Fibroblast of lung (primary cell): ENCODE data around the gene APBB2. TPM values are rescaled to one million over a fixed set of nuclear protein-coding genes. Genes with fewer than 3 reads are reported as not detected.

Experiments used
- DNase-seq, 2 donors: peaks; one replicate each; pipeline versions ENCODE4 v3.0.0 to v3.0.0-alpha.2; 2010; ENCODE audit warnings: low read depth in 2 of 2
- H2AFZ ChIP-seq: 2 replicates; pipeline ENCODE4 v1.5.1; 2012; ENCODE audit warnings: low read length, control low read depth, inconsistent platforms
- H3K27ac ChIP-seq: 2 replicates; pipeline ENCODE4 v1.5.1; 2011; ENCODE audit warnings: low read length, control low read depth; ENCODE audit not compliant: insufficient read depth
- H3K27me3 ChIP-seq: 2 replicates; pipeline ENCODE4 v1.5.1; 2011; ENCODE audit warnings: mild to moderate bottlenecking, low read length; ENCODE audit not compliant: control insufficient read depth, insufficient read depth
- H3K36me3 ChIP-seq: 2 replicates; pipeline ENCODE4 v1.5.1; 2011; ENCODE audit warnings: low read length; ENCODE audit not compliant: control insufficient read depth, insufficient read depth
- H3K4me1 ChIP-seq: 2 replicates; pipeline ENCODE4 v1.5.1; 2011; ENCODE audit warnings: low read length; ENCODE audit not compliant: control insufficient read depth, insufficient read depth; ENCODE audit errors: extremely low read depth
- H3K4me2 ChIP-seq: 2 replicates; pipeline ENCODE4 v1.5.1; 2011; ENCODE audit warnings: low read length, control low read depth; ENCODE audit not compliant: insufficient read depth; ENCODE audit errors: extremely low read depth
- H3K4me3 ChIP-seq, 4 experiments: fragments of 200-600 bp in 1 of 4; sonication (generic) in 1 of 4; replicated peaks in 1 of 4; 2 replicates each; pipeline ENCODE4 v1.5.1; 2011 to 2016; ENCODE audit warnings: low read length in 4 of 4, low read depth in 3 of 4, mild to moderate bottlenecking in 3 of 4, control low read depth in 2 of 4, inconsistent platforms in 1 of 4, mixed read lengths in 1 of 4; ENCODE audit not compliant: insufficient read depth in 1 of 4; ENCODE audit errors: control extremely low read depth in 1 of 4
- H3K79me2 ChIP-seq: 2 replicates; pipeline ENCODE4 v1.5.1; 2012; ENCODE audit warnings: mild to moderate bottlenecking, low read length, inconsistent platforms; ENCODE audit not compliant: control insufficient read depth, insufficient read depth
- H3K9ac ChIP-seq: 2 replicates; pipeline ENCODE4 v1.5.1; 2011; ENCODE audit warnings: mild to moderate bottlenecking, low read length, control low read depth; ENCODE audit not compliant: insufficient read depth
- H3K9me3 ChIP-seq: 2 replicates; pipeline ENCODE4 v1.5.1; 2012; ENCODE audit warnings: low read depth, low read length; ENCODE audit not compliant: control insufficient read depth, insufficient read depth
- H4K20me1 ChIP-seq: 2 replicates; pipeline ENCODE4 v1.5.1; 2011; ENCODE audit warnings: low read length; ENCODE audit not compliant: control insufficient read depth, insufficient read depth; ENCODE audit errors: extremely low read depth
- CTCF ChIP-seq, 2 donors: IDR thresholded peaks in 1 of 2; conservative IDR thresholded peaks in 1 of 2; 1 replicate in 1 of 2; 2 replicates in 1 of 2; pipeline ENCODE4 v1.5.1; 2011 to 2012; ENCODE audit warnings: low read length in 2 of 2, control low read depth in 1 of 2, inconsistent platforms in 1 of 2, low read depth in 1 of 2, mild to moderate bottlenecking in 1 of 2
- EZH2 ChIP-seq: IDR thresholded peaks from 2 replicates; pipeline ENCODE4 v1.5.1; 2012; ENCODE audit warnings: low read length, control low read depth, mild to moderate bottlenecking; ENCODE audit errors: missing control alignments
- polyA plus RNA-seq, 2 donors: library from polyadenylated mRNA; depleted of rRNA in 1 of 2; stranded (reverse) in 1 of 2; unstranded in 1 of 2; fragments of >200 nt; gene quantifications; 2 replicates each; pipeline ENCODE4 v1.2.1, GENCODE V29; 2011 to 2012; ENCODE audit warnings: missing spikeins in 1 of 2
- total RNA-seq: library from RNA; depleted of rRNA; stranded (reverse); fragments of >200 nt; gene quantifications from 2 replicates; pipeline ENCODE4 v1.2.1, GENCODE V29; 2014

APBB2 gene
- total and polyA plus RNA-seq, 2 donors (not counting 1 experiment from before 2014, with no cell fraction given), result 25.1 to 29.8 TPM

DNA sequence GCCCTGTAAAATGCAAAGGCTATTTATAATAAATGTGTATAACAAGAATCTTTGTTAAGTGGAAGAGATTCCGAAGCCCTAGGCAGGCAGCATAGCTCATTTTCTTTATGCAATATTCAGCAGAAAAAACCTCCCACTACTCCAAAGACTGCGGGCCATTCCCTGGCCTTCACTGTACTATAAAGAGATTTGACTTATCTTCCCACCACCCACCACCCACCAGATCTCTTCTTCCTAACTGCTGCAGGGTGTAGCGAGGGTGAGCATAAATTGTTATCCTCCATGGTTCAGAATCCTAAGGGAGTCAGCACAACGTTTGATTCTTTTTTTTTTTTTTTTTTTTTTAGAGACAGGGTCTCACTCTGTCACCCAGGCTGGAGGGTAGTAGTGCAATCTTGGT, 349.8 kb downstream of the APBB2 start:
- no peak for TF ChIP-seq CTCF (conservative IDR thresholded peaks at IDR 0.05 in 1 of 2, IDR thresholded peaks at IDR 0.05 in 1 of 2; ENCODE audit: low read depth in 1 of 2, low read length in 2 of 2)
- TF ChIP-seq EZH2, result no peak
- H4K20me1 ChIP-seq, result no peaks in the 10 kb centered on the region
- H3K4me2 ChIP-seq, result no peak overlapping the region
- no peak overlapping the region for H3K9ac ChIP-seq
- H3K4me1 ChIP-seq, result no peaks in the 10 kb centered on the region
- no peak overlapping the region for H2AFZ ChIP-seq
- no peak overlapping the region for H3K4me3 ChIP-seq
- no peak overlapping the region for H3K27ac ChIP-seq
- no peaks in the 10 kb centered on the region for H3K9me3 ChIP-seq
- H3K27me3 ChIP-seq, result no peaks in the 10 kb centered on the region
- no peak for DNase-seq
- H3K79me2 ChIP-seq, result no peaks in the 10 kb centered on the region
- no peaks in the 10 kb centered on the region for H3K36me3 ChIP-seq

GRCh38 chr4:40858962-40859361, 355.4 kb downstream of the APBB2 start:
- Histone ChIP-seq H3K36me3 (no peaks in the 10 kb centered on the region), H3K4me2 (no peak overlapping the region), H3K27ac (no peak overlapping the region), H3K79me2 (no peaks in the 10 kb centered on the region), H3K27me3 (no peaks in the 10 kb centered on the region), H3K9me3 (no peaks in the 10 kb centered on the region), H3K4me1 (peaks cover 2% of the 10 kb centered on the region), H4K20me1 (no peaks in the 10 kb centered on the region), H3K4me3 (no peak overlapping the region), H2AFZ (no peak overlapping the region), H3K9ac (no peak overlapping the region)
- DNase-seq, result no peak
- TF ChIP-seq CTCF (conservative IDR thresholded peaks at IDR 0.05 in 1 of 2, IDR thresholded peaks at IDR 0.05 in 1 of 2; ENCODE audit: low read depth in 1 of 2, low read length in 2 of 2) (no peak), EZH2 (no peak)

DNA sequence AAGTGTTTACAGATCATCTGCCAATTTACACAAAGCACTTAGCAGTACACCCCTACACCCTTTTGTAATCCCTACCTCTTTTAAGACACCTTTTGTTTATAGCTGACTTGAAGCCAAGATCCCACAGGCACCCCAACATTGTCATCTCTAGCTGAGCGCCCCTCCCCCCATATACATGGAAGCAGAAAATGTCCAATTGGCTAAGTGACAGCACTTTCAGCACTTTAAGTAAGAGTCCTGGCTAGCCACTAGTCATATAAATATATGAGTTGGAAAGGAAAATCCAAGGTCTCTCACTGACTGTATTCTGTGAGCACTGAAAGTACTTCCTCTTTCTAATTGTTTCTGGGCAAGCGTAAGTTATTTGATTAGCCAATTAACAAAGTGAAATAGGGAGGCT, 356.4 kb downstream of the APBB2 start:
- H3K79me2 ChIP-seq, result no peaks in the 10 kb centered on the region
- TF ChIP-seq CTCF (conservative IDR thresholded peaks at IDR 0.05 in 1 of 2, IDR thresholded peaks at IDR 0.05 in 1 of 2; ENCODE audit: low read depth in 1 of 2, low read length in 2 of 2) (no peak), EZH2 (no peak)

More for the DNA sequence above, 356.4 kb downstream of the APBB2 start:
- H3K9ac ChIP-seq, result no peak overlapping the region
- no peak overlapping the region for H2AFZ ChIP-seq
- no peaks in the 10 kb centered on the region for H4K20me1 ChIP-seq
- no peaks in the 10 kb centered on the region for H3K36me3 ChIP-seq
- H3K27me3 ChIP-seq, result no peaks in the 10 kb centered on the region
- no peaks in the 10 kb centered on the region for H3K9me3 ChIP-seq
- peak in 1 of 2 donors; percentile 5 for DNase-seq
- no peak overlapping the region for H3K4me2 ChIP-seq
- H3K4me3 ChIP-seq, result no peak overlapping the region
- H3K27ac ChIP-seq, result no peak overlapping the region
- H3K4me1 ChIP-seq, result peaks cover 2% of the 10 kb centered on the region
